HUES64 (cell line): ENCODE data around the gene EFNB2.

Experiments
- H3K27ac ChIP-seq: 2 replicates; pipeline ENCODE4 v1.7.0; 2013; ENCODE audit warnings: low read depth, low read length, inconsistent platforms
- H3K27me3 ChIP-seq: 2 replicates; pipeline ENCODE4 v1.6.1; 2013; ENCODE audit warnings: mild to moderate bottlenecking, low read length; ENCODE audit not compliant: insufficient read depth
- H3K36me3 ChIP-seq: 2 replicates; pipeline ENCODE4 v1.6.1; 2013; ENCODE audit warnings: mild to moderate bottlenecking, low read length; ENCODE audit not compliant: insufficient read depth
- H3K4me1 ChIP-seq: 2 replicates; pipeline ENCODE4 v1.6.1; 2013; ENCODE audit warnings: mild to moderate bottlenecking, low read length, moderate library complexity; ENCODE audit not compliant: insufficient read depth
- H3K4me3 ChIP-seq: 2 replicates; pipeline ENCODE4 v1.5.1; 2013; ENCODE audit warnings: mild to moderate bottlenecking, low read length, moderate library complexity
- H3K9ac ChIP-seq: 2 replicates; pipeline ENCODE4 v1.6.1; 2013; ENCODE audit warnings: mild to moderate bottlenecking, low read depth, low read length
- H3K9me3 ChIP-seq: 2 replicates; pipeline ENCODE4 v1.6.1; 2013; ENCODE audit warnings: low read depth, low read length; ENCODE audit not compliant: insufficient read depth
- WGBS: fragments of 150-250, 120-280 bp; methylation state at CpG from one replicate; pipeline ENCODE4 v1.1.7; 2013; ENCODE audit warnings: missing lambda C conversion rate; 5-methylcytosine and 5-hydroxymethylcytosine counted together

EFNB2 gene

GRCh38 chr13:106489849-106490568 is 45.5 kb downstream of the EFNB2 start:
- Histone ChIP-seq H3K9ac (no peak overlapping the region), H3K36me3 (peaks cover 53% of the 10 kb centered on the region), H3K27me3 (no peaks in the 10 kb centered on the region), H3K4me3 (no peak overlapping the region), H3K27ac (no peak overlapping the region), H3K9me3 (no peaks in the 10 kb centered on the region), H3K4me1 (no peaks in the 10 kb centered on the region)
- WGBS, result 94% methylated on average over 7 of the region's 7 CpGs

GRCh38 chr13:106488686-106489085 is 46.8 kb downstream of the EFNB2 start:
- H3K4me3 ChIP-seq, result no peak overlapping the region
- 100% methylated on average over 1 of the region's 2 CpGs for WGBS
- H3K4me1 ChIP-seq, result no peaks in the 10 kb centered on the region

GRCh38 chr13:106488076-106488475 is 47.4 kb downstream of the EFNB2 start:
- 89% methylated on average over 8 of the region's 8 CpGs for WGBS
- peaks cover 34% of the 10 kb centered on the region for H3K36me3 ChIP-seq
- H3K4me3 ChIP-seq, result no peak overlapping the region

More at GRCh38 chr13:106488686-106489085, 46.8 kb downstream of the EFNB2 start:
- H3K27ac ChIP-seq, result no peak overlapping the region
- H3K27me3 ChIP-seq, result no peaks in the 10 kb centered on the region
- no peak overlapping the region for H3K9ac ChIP-seq
- H3K36me3 ChIP-seq, result peaks cover 40% of the 10 kb centered on the region
- H3K9me3 ChIP-seq, result no peaks in the 10 kb centered on the region

GRCh38 chr13:106487129-106487528 is 48.3 kb downstream of the EFNB2 start:
- no peaks in the 10 kb centered on the region for H3K27me3 ChIP-seq
- H3K9ac ChIP-seq, result no peak overlapping the region
- H3K4me1 ChIP-seq, result no peaks in the 10 kb centered on the region
- peaks cover 24% of the 10 kb centered on the region for H3K36me3 ChIP-seq
- 94% methylated on average over 6 of the region's 6 CpGs for WGBS
- H3K9me3 ChIP-seq, result no peaks in the 10 kb centered on the region
- no peak overlapping the region for H3K27ac ChIP-seq
- no peak overlapping the region for H3K4me3 ChIP-seq

More at GRCh38 chr13:106488076-106488475, 47.4 kb downstream of the EFNB2 start:
- no peaks in the 10 kb centered on the region for H3K9me3 ChIP-seq
- no peak overlapping the region for H3K9ac ChIP-seq
- H3K4me1 ChIP-seq, result no peaks in the 10 kb centered on the region
- H3K27ac ChIP-seq, result no peak overlapping the region
- no peaks in the 10 kb centered on the region for H3K27me3 ChIP-seq

- no peaks in the 10 kb centered on the region for H3K9me3 ChIP-seq
- H3K27ac ChIP-seq, result no peak overlapping the region
- H3K9ac ChIP-seq, result no peak overlapping the region
- no peaks in the 10 kb centered on the region for H3K27me3 ChIP-seq
- WGBS, result 92% methylated on average over 2 of the region's 2 CpGs
- H3K4me3 ChIP-seq, result no peak overlapping the region
- H3K36me3 ChIP-seq, result peaks cover 16% of the 10 kb centered on the region; the same call in 1 of the 2 replicates
- H3K4me1 ChIP-seq, result no peaks in the 10 kb centered on the region
Measured at GRCh38 chr13:106486287-106486686, 49.2 kb downstream of the EFNB2 start.

GRCh38 chr13:106484537-106485193 is 50.8 kb downstream of the EFNB2 start:
- H3K4me1 ChIP-seq, result no peaks in the 10 kb centered on the region
- H3K9ac ChIP-seq, result no peak overlapping the region
- no peaks in the 10 kb centered on the region for H3K9me3 ChIP-seq
- no peaks in the 10 kb centered on the region for H3K27me3 ChIP-seq
- 0 out of 2 replicates have a peak, but pooled peaks cover under 1% of the 10 kb centered on the region for H3K36me3 ChIP-seq
- 89% methylated on average over 11 of the region's 12 CpGs for WGBS
- no peak overlapping the region for H3K27ac ChIP-seq
- no peak overlapping the region for H3K4me3 ChIP-seq

- 87% methylated on average over 9 of the region's 9 CpGs for WGBS
Measured at GRCh38 chr13:106484084-106484483, 51.4 kb downstream of the EFNB2 start.

GRCh38 chr13:106481919-106482318 is 53.5 kb downstream of the EFNB2 start:
- WGBS, result 94% methylated on average over 4 of the region's 4 CpGs

More at GRCh38 chr13:106484084-106484483, 51.4 kb downstream of the EFNB2 start:
- Histone ChIP-seq H3K27ac (no peak overlapping the region), H3K4me3 (no peak overlapping the region), H3K9me3 (no peaks in the 10 kb centered on the region), H3K36me3 (no peaks in the 10 kb centered on the region), H3K4me1 (no peaks in the 10 kb centered on the region), H3K9ac (no peak overlapping the region), H3K27me3 (no peaks in the 10 kb centered on the region)

GRCh38 chr13:106480351-106480910 is 55.0 kb downstream of the EFNB2 start:
- Histone ChIP-seq H3K4me3 (no peak overlapping the region), H3K27ac (no peak overlapping the region), H3K9me3 (no peaks in the 10 kb centered on the region), H3K36me3 (no peaks in the 10 kb centered on the region), H3K4me1 (no peaks in the 10 kb centered on the region), H3K27me3 (no peaks in the 10 kb centered on the region), H3K9ac (no peak overlapping the region)
- 90% methylated on average over 5 of the region's 5 CpGs for WGBS

More at GRCh38 chr13:106481919-106482318, 53.5 kb downstream of the EFNB2 start:
- Histone ChIP-seq H3K9me3 (no peaks in the 10 kb centered on the region), H3K4me1 (no peaks in the 10 kb centered on the region), H3K27me3 (no peaks in the 10 kb centered on the region), H3K36me3 (no peaks in the 10 kb centered on the region), H3K4me3 (no peak overlapping the region), H3K9ac (no peak overlapping the region), H3K27ac (no peak overlapping the region)

- H3K27ac ChIP-seq, result no peak overlapping the region
- no peaks in the 10 kb centered on the region for H3K4me1 ChIP-seq
- no peak overlapping the region for H3K4me3 ChIP-seq
- no peaks in the 10 kb centered on the region for H3K27me3 ChIP-seq
- H3K9ac ChIP-seq, result no peak overlapping the region
- WGBS, result 90% methylated on average over 15 of the region's 15 CpGs
- no peaks in the 10 kb centered on the region for H3K36me3 ChIP-seq
- H3K9me3 ChIP-seq, result no peaks in the 10 kb centered on the region
Measured at GRCh38 chr13:106479929-106480328, 55.5 kb downstream of the EFNB2 start.

- no peak overlapping the region for H3K27ac ChIP-seq
- H3K27me3 ChIP-seq, result no peaks in the 10 kb centered on the region
- 97% methylated on average over 7 of the region's 7 CpGs for WGBS
Measured at GRCh38 chr13:106478116-106478515, 57.3 kb downstream of the EFNB2 start.

More at GRCh38 chr13:106478116-106478515, 57.3 kb downstream of the EFNB2 start:
- Histone ChIP-seq H3K4me3 (no peak overlapping the region), H3K4me1 (peaks cover 6% of the 10 kb centered on the region; the same call in 1 of the 2 replicates), H3K9me3 (no peaks in the 10 kb centered on the region), H3K9ac (no peak overlapping the region), H3K36me3 (no peaks in the 10 kb centered on the region)
